IMR-90 (cell line): ENCODE measurements around the gene C16orf74. TPM values are rescaled to one million over a fixed set of nuclear protein-coding genes. Genes with fewer than 3 reads are reported as not detected.

Experiments
- ATAC-seq: fragments of 200-7000 bp; cut with Tn5 transposase; 2 replicates; pipeline ENCODE4 v1.9.1; 2020; ENCODE audit warnings: low read depth, mild to moderate bottlenecking, moderate library complexity
- BruUV-seq: library from RNA; stranded (reverse); fragments of 400-500 nt; replicated peaks from 2 replicates; lab custom pipeline; 2021; lab: Mats Ljungman, UMichigan
- CTCF ChIA-PET: fragments of 300-600 bp; formaldehyde crosslinking; extraction: SDS; loops from one replicate; lab custom pipeline; 2021; ENCODE audit warnings: antibody characterized with exemption; lab: Yijun Ruan, JAX
- POLR2A ChIA-PET: fragments of 300-600 bp; sonication (Branson Sonifier 250); formaldehyde crosslinking; loops from one replicate; lab custom pipeline; 2022; ENCODE audit warnings: antibody characterized with exemption; ENCODE audit not compliant: unreplicated experiment; lab: Charles Lee
- DNase-seq: peaks from one replicate; pipeline ENCODE4 v3.0.0; 2013
- H2AFZ ChIP-seq: replicated peaks from 2 replicates; pipeline ENCODE3; 2013; ENCODE audit warnings: low read length, mild to moderate bottlenecking; ENCODE audit not compliant: poor library complexity
- H2AK5ac ChIP-seq: 2 replicates; pipeline ENCODE4 v1.6.1; 2013; ENCODE audit warnings: low read depth, low read length, inconsistent platforms
- H2AK9ac ChIP-seq: replicated peaks from 2 replicates; pipeline ENCODE3; 2013; ENCODE audit warnings: mild to moderate bottlenecking, low read depth, low read length, moderate library complexity; ENCODE audit not compliant: poor library complexity
- H2BK120ac ChIP-seq: 2 replicates; pipeline ENCODE4 v1.6.1; 2013; ENCODE audit warnings: low read depth, low read length, inconsistent platforms
- H2BK15ac ChIP-seq: 3 replicates; pipeline ENCODE4 v1.6.1; 2013; ENCODE audit warnings: low read depth, low read length, inconsistent platforms
- H2BK20ac ChIP-seq: 2 replicates; pipeline ENCODE4 v1.6.1; 2013; ENCODE audit warnings: low read depth, mild to moderate bottlenecking, inconsistent platforms, low read length, moderate library complexity
- H2BK5ac ChIP-seq: 2 replicates; pipeline ENCODE4 v1.6.1; 2013; ENCODE audit warnings: mild to moderate bottlenecking, low read depth, low read length, inconsistent platforms; ENCODE audit not compliant: poor library complexity, severe bottlenecking
- H3K14ac ChIP-seq: replicated peaks from 2 replicates; pipeline ENCODE4 v1.6.1; 2013; ENCODE audit warnings: low read depth, low read length, inconsistent platforms
- H3K18ac ChIP-seq: 2 replicates; pipeline ENCODE4 v1.6.1; 2013; ENCODE audit warnings: low read depth, low read length, control low read depth
- H3K23ac ChIP-seq: 2 replicates; pipeline ENCODE4 v1.6.1; 2013; ENCODE audit warnings: low read depth, low read length, inconsistent platforms
- H3K27ac ChIP-seq: 2 replicates; pipeline ENCODE4 v1.5.1; 2013; ENCODE audit warnings: mild to moderate bottlenecking, control low read depth, low read length; ENCODE audit not compliant: insufficient read depth
- H3K27me3 ChIP-seq: 2 replicates; pipeline ENCODE4 v1.6.1; 2013; ENCODE audit warnings: low read length; ENCODE audit not compliant: control insufficient read depth, insufficient read depth
- H3K36me3 ChIP-seq: 2 replicates; pipeline ENCODE4 v1.6.1; 2013; ENCODE audit warnings: low read length, mixed read lengths; ENCODE audit not compliant: control insufficient read depth, insufficient read depth
- H3K4ac ChIP-seq: 2 replicates; pipeline ENCODE4 v1.6.1; 2013; ENCODE audit warnings: low read depth, low read length, inconsistent platforms
- H3K4me1 ChIP-seq: 2 replicates; pipeline ENCODE4 v1.6.1; 2013; ENCODE audit warnings: low read length, mixed read lengths; ENCODE audit not compliant: control insufficient read depth, insufficient read depth
- H3K4me2 ChIP-seq: 2 replicates; pipeline ENCODE4 v1.6.1; 2013; ENCODE audit warnings: low read depth, mild to moderate bottlenecking, control low read depth, low read length, moderate library complexity
- H3K4me3 ChIP-seq: 2 replicates; pipeline ENCODE4 v1.5.1; 2013; ENCODE audit warnings: low read depth, mild to moderate bottlenecking, control low read depth, low read length, moderate library complexity; ENCODE audit not compliant: insufficient read depth
- H3K56ac ChIP-seq: 2 replicates; pipeline ENCODE4 v1.6.1; 2013; ENCODE audit warnings: low read length, inconsistent platforms; ENCODE audit not compliant: insufficient read depth; ENCODE audit errors: extremely low read depth
- H3K79me1 ChIP-seq, 2 experiments: 2 replicates each; pipeline ENCODE4 v1.6.1; 2013; ENCODE audit warnings: low read length in 2 of 2, inconsistent platforms in 1 of 2, low read depth in 1 of 2
- H3K9ac ChIP-seq: 2 replicates; pipeline ENCODE4 v1.6.1; 2013; ENCODE audit warnings: low read depth, low read length, control low read depth
- H3K9me1 ChIP-seq: 2 replicates; pipeline ENCODE4 v1.6.1; 2013; ENCODE audit warnings: low read length, inconsistent platforms; ENCODE audit not compliant: insufficient read depth
- H3K9me3 ChIP-seq: 2 replicates; pipeline ENCODE4 v1.6.1; 2013; ENCODE audit warnings: low read length; ENCODE audit not compliant: control insufficient read depth, insufficient read depth
- H4K20me1 ChIP-seq: 2 replicates; pipeline ENCODE4 v1.6.1; 2013; ENCODE audit warnings: low read length, inconsistent platforms; ENCODE audit not compliant: insufficient read depth
- H4K5ac ChIP-seq: 2 replicates; pipeline ENCODE4 v1.6.1; 2013; ENCODE audit warnings: mild to moderate bottlenecking, low read depth, low read length, control low read depth
- H4K8ac ChIP-seq, 2 experiments: 2 replicates each; pipeline ENCODE4 v1.6.1; 2013; ENCODE audit warnings: low read depth in 2 of 2, low read length in 2 of 2, control low read depth in 1 of 2, inconsistent platforms in 1 of 2
- H4K91ac ChIP-seq: 2 replicates; pipeline ENCODE4 v1.6.1; 2013; ENCODE audit warnings: low read depth, low read length, inconsistent platforms; ENCODE audit not compliant: insufficient read depth
- BHLHE40 ChIP-seq: fragments of 150-350 bp; IDR thresholded peaks from 2 replicates; pipeline ENCODE4 v1.6.1; 2016; ENCODE audit warnings: mild to moderate bottlenecking, low read depth, low read length
- CEBPB ChIP-seq: IDR thresholded peaks from 2 replicates; pipeline ENCODE4 v1.6.1; 2012; ENCODE audit warnings: low read depth, low read length, improper control_type of control experiment
- CHD1 ChIP-seq: IDR thresholded peaks from 2 replicates; pipeline ENCODE4 v1.6.1; 2012; ENCODE audit warnings: low read depth, low read length, improper control_type of control experiment
- FOS ChIP-seq: fragments of 150-350 bp; IDR thresholded peaks from 2 replicates; pipeline ENCODE4 v1.6.1; 2016; ENCODE audit warnings: low read depth, low read length
- MAFK ChIP-seq: IDR thresholded peaks from 2 replicates; pipeline ENCODE4 v1.6.1; 2012; ENCODE audit warnings: low read depth, low read length, improper control_type of control experiment
- MAZ ChIP-seq: IDR thresholded peaks from 2 replicates; pipeline ENCODE4 v1.6.1; 2012; ENCODE audit warnings: low read depth, mild to moderate bottlenecking, low read length, improper control_type of control experiment, moderate library complexity, borderline replicate concordance
- MXI1 ChIP-seq: IDR thresholded peaks from 2 replicates; pipeline ENCODE4 v1.6.1; 2012; ENCODE audit warnings: low read depth, mild to moderate bottlenecking, low read length, moderate library complexity, borderline replicate concordance
- NFE2L2 ChIP-seq: fragments of 150-350 bp; IDR thresholded peaks from 2 replicates; pipeline ENCODE4 v1.6.1; 2016; ENCODE audit warnings: low read depth, mild to moderate bottlenecking, low read length
- POLR2A ChIP-seq: IDR thresholded peaks from 2 replicates; pipeline ENCODE4 v1.6.1; 2012; ENCODE audit warnings: mild to moderate bottlenecking, low read depth, low read length
- RAD21 ChIP-seq: IDR thresholded peaks from 2 replicates; pipeline ENCODE4 v1.6.1; 2012; ENCODE audit warnings: low read length, improper control_type of control experiment
- RCOR1 ChIP-seq: IDR thresholded peaks from 2 replicates; pipeline ENCODE4 v1.6.1; 2012; ENCODE audit warnings: mild to moderate bottlenecking, low read length, improper control_type of control experiment; ENCODE audit not compliant: insufficient replicate concordance
- RFX5 ChIP-seq: IDR thresholded peaks from 2 replicates; pipeline ENCODE4 v1.8.0; 2012; ENCODE audit warnings: low read depth, mild to moderate bottlenecking, low read length, moderate library complexity
- SMC3 ChIP-seq: fragments of 150-350 bp; IDR thresholded peaks from 2 replicates; pipeline ENCODE4 v1.6.1; 2016; ENCODE audit warnings: low read depth, mild to moderate bottlenecking, antibody characterized with exemption, low read length, moderate library complexity
- WGBS, 2 experiments: methylation state at CpG; one replicate each; pipeline versions ENCODE4 v1.1.5 to v1.1.7; 2013; ENCODE audit warnings: missing lambda C conversion rate in 2 of 2; ENCODE audit not compliant: insufficient read length in 1 of 2; ENCODE audit errors: extremely low coverage in 2 of 2; 5-methylcytosine and 5-hydroxymethylcytosine counted together
- dilution Hi-C: fragments of 300-500 bp; cut with HindIII; formaldehyde crosslinking; loops from one replicate; pipeline ENCODE4 v1.14.3; 2018; ENCODE audit warnings: low sequenced_read_pairs; ENCODE audit not compliant: unreplicated experiment
- in situ Hi-C: fragments of 300-500 bp; cut with MboI; formaldehyde crosslinking; loops from 3 replicates; pipeline ENCODE4 v1.14.3; 2019; ENCODE audit warnings: low sequenced_read_pairs, inconsistent platforms, mixed read lengths
- intact Hi-C: fragments of 100-400 bp; cut with micrococcal nuclease; formaldehyde crosslinking; loops from 2 replicates; pipeline ENCODE4 v1.10.0; 2022
- polyA plus RNA-seq, 3 experiments: library from polyadenylated mRNA; depleted of rRNA; stranded (reverse); fragments of >200 nt; gene quantifications; 2 replicates each; pipeline ENCODE4 v1.2.3, GENCODE V29; 2012; ENCODE audit warnings: low replicate concordance in 1 of 3
- total RNA-seq: library from RNA; depleted of rRNA; stranded (reverse); fragments of >200 nt; gene quantifications from 2 replicates; pipeline ENCODE4 v1.2.3, GENCODE V29; 2012
- TF ChIP-seq, protein P1 (sequence below): fragments of 150-350 bp; IDR thresholded peaks from 2 replicates; pipeline ENCODE4 v1.6.1; 2016; ENCODE audit warnings: low read depth, mild to moderate bottlenecking, low read length, moderate library complexity, borderline replicate concordance
- TF ChIP-seq, protein P2 (sequence below): fragments of 150-350 bp; IDR thresholded peaks from 2 replicates; pipeline ENCODE4 v1.6.1; 2017; ENCODE audit warnings: mild to moderate bottlenecking, antibody characterized with exemption, low read length, low read depth
- TF ChIP-seq, protein P3 (sequence below): conservative IDR thresholded peaks from 2 replicates; pipeline ENCODE4 v1.5.1; 2012; ENCODE audit warnings: mild to moderate bottlenecking, low read depth, low read length, improper control_type of control experiment

Gene C16orf74
- total and polyA plus RNA-seq, 2 of the 4 experiments (the other 2 are of a cell fraction): 4.5 to 12.2 TPM

DNA sequence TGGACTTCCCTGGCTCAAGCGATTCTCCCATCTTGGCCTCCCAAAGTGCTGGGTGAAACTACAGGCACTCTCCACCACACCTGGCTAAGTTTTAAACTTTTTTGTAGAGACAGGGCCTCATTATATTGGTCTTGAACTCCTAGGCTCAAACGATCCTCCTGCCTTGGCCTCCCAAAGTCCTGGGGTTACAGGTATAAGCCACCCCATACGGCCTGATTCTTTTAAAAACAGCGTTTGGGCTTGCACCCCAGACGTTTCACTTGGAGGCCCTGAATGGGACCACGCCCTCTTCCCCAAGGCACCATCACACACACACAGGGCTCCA, 32.8 kb downstream of the C16orf74 start:
- Histone ChIP-seq H4K8ac (no peak overlapping the region), H3K4me2 (no peak overlapping the region), H4K91ac (no peak overlapping the region), H3K9me3 (no peaks in the 10 kb centered on the region), H3K18ac (no peak overlapping the region), H3K9ac (no peak overlapping the region), H3K9me1 (no peaks in the 10 kb centered on the region), H3K36me3 (no peaks in the 10 kb centered on the region), H4K20me1 (peaks cover 13% of the 10 kb centered on the region), H3K27me3 (no peaks in the 10 kb centered on the region; the same call in 1 of the 2 replicates), H3K27ac (no peak overlapping the region), H3K79me1 (peaks cover 3 to 4% of the 10 kb centered on the region in 2 experiments; a peak in 1 of 4 replicates), H3K4ac (no peak overlapping the region), H3K23ac (no peak overlapping the region), H2BK120ac (no peak overlapping the region), H3K4me1 (peaks cover 3% of the 10 kb centered on the region; the same call in 1 of the 2 replicates), H2BK5ac (no peak overlapping the region), H2AFZ (peak overlapping the region; percentile 75), H2AK5ac (no peak overlapping the region), H3K14ac (no peak overlapping the region), H4K5ac (no peak overlapping the region), H3K56ac (no peak overlapping the region), H2BK15ac (no peak overlapping the region), H2BK20ac (no peak overlapping the region), H3K4me3 (no peak overlapping the region), H2AK9ac (peak overlapping the region; percentile 61)
- dilution Hi-C loops (no loop called here), in situ Hi-C loops (loop anchor here (5.0 kb wide), 1 partner anchor 61 kb away; no protein-coding TSS in a partner anchor), intact Hi-C loops (loop anchor here (1.0 to 10.0 kb wide), 4 partner anchors 43 to 443 kb away; partner anchors contain the start of genes COX4I1 and EMC8)
- whole genome bisulfite sequencing, 2 experiments: 86% methylated on average over 1 of the region's 6 CpGs; no CpG with 5 or more reads in 1 of the 2 experiments
- ATAC-seq (no peak), DNase-seq (no peak)
- CTCF ChIA-PET: no interaction called here
- TF ChIP-seq, protein P1, sequence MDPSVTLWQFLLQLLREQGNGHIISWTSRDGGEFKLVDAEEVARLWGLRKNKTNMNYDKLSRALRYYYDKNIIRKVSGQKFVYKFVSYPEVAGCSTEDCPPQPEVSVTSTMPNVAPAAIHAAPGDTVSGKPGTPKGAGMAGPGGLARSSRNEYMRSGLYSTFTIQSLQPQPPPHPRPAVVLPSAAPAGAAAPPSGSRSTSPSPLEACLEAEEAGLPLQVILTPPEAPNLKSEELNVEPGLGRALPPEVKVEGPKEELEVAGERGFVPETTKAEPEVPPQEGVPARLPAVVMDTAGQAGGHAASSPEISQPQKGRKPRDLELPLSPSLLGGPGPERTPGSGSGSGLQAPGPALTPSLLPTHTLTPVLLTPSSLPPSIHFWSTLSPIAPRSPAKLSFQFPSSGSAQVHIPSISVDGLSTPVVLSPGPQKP: no peak
- TF ChIP-seq MXI1 (no peak), CEBPB (no peak), RAD21 (no peak), FOS (no peak), MAZ (no peak), CHD1 (no peak), BHLHE40 (no peak), NFE2L2 (no peak), RFX5 (no peak), SMC3 (no peak), MAFK (no peak), POLR2A (no peak), RCOR1 (no peak)
- TF ChIP-seq, protein P2, sequence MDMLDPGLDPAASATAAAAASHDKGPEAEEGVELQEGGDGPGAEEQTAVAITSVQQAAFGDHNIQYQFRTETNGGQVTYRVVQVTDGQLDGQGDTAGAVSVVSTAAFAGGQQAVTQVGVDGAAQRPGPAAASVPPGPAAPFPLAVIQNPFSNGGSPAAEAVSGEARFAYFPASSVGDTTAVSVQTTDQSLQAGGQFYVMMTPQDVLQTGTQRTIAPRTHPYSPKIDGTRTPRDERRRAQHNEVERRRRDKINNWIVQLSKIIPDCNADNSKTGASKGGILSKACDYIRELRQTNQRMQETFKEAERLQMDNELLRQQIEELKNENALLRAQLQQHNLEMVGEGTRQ: no peak
- TF ChIP-seq, protein P3, sequence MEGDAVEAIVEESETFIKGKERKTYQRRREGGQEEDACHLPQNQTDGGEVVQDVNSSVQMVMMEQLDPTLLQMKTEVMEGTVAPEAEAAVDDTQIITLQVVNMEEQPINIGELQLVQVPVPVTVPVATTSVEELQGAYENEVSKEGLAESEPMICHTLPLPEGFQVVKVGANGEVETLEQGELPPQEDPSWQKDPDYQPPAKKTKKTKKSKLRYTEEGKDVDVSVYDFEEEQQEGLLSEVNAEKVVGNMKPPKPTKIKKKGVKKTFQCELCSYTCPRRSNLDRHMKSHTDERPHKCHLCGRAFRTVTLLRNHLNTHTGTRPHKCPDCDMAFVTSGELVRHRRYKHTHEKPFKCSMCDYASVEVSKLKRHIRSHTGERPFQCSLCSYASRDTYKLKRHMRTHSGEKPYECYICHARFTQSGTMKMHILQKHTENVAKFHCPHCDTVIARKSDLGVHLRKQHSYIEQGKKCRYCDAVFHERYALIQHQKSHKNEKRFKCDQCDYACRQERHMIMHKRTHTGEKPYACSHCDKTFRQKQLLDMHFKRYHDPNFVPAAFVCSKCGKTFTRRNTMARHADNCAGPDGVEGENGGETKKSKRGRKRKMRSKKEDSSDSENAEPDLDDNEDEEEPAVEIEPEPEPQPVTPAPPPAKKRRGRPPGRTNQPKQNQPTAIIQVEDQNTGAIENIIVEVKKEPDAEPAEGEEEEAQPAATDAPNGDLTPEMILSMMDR: no peak
- no TSS peak for BruUV-seq
- POLR2A ChIA-PET: no interaction called here
